GM12878 (cell line): ENCODE data around the gene SSNA1. TPM values are rescaled to one million over a fixed set of nuclear protein-coding genes. Genes with fewer than 3 reads are reported as not detected.

Experiments used
- ATAC-seq: fragments of 200-7000 bp; cut with Tn5 transposase; 3 replicates; pipeline ENCODE4 v1.9.1; 2020; ENCODE audit warnings: mild to moderate bottlenecking, moderate library complexity
- BruUV-seq: library from RNA; stranded (reverse); fragments of 400-500 nt; replicated peaks from 2 replicates; lab custom pipeline; 2021; lab: Mats Ljungman, UMichigan
- CTCF ChIA-PET: fragments of 300-600 bp; sonication (Branson Sonifier 250); formaldehyde crosslinking; extraction: SDS; loops from one replicate; lab custom pipeline; 2021; ENCODE audit warnings: inconsistent platforms; lab: Yijun Ruan, JAX
- POLR2A ChIA-PET: fragments of 350-600 bp; formaldehyde crosslinking; extraction: SDS; loops from one replicate; lab custom pipeline; 2021; ENCODE audit warnings: inconsistent platforms; lab: Charles Lee
- RAD21 ChIA-PET: fragments of 300-600 bp; sonication (Branson Sonifier 250); formaldehyde crosslinking; loops from one replicate; lab custom pipeline; 2023; ENCODE audit warnings: antibody characterized with exemption; ENCODE audit not compliant: unreplicated experiment; lab: Charles Lee
- SMC1A ChIA-PET: fragments of 300-600 bp; sonication (Branson Sonifier 250); formaldehyde crosslinking; loops from one replicate; lab custom pipeline; 2023; ENCODE audit not compliant: unreplicated experiment, uncharacterized antibody; lab: Charles Lee
- DNase-seq: peaks from one replicate; pipeline ENCODE4 v3.0.0-alpha.2; 2011; ENCODE audit warnings: low read depth, low spot score
- FAIRE-seq: peaks from 3 replicates; lab custom pipeline; 2011; peaks lifted over from hg19 to GRCh38; lab: Jason Lieb, UNC
- H2AFZ ChIP-seq: 2 replicates; pipeline ENCODE4 v1.6.0; 2011; ENCODE audit warnings: low read depth, low read length, control low read depth; ENCODE audit not compliant: control insufficient read depth
- H3K27ac ChIP-seq: 2 replicates; pipeline ENCODE4 v1.5.1; 2011; ENCODE audit warnings: control low read depth; ENCODE audit not compliant: control insufficient read depth, insufficient read depth
- H3K27me3 ChIP-seq, 2 experiments: replicated peaks in 1 of 2; 2 replicates each; pipeline versions ENCODE4 v1.6.0 to v1.6.1; 2011; ENCODE audit warnings: low read length in 1 of 2; ENCODE audit not compliant: control insufficient read depth in 2 of 2, insufficient read depth in 2 of 2
- H3K36me3 ChIP-seq, 2 experiments: 2 replicates each; pipeline ENCODE4 v1.5.1; 2011; ENCODE audit warnings: low read length in 1 of 2; ENCODE audit not compliant: control insufficient read depth in 2 of 2, insufficient read depth in 2 of 2
- H3K4me1 ChIP-seq: 2 replicates; pipeline ENCODE4 v1.6.1; 2011; ENCODE audit warnings: mild to moderate bottlenecking, low read length, moderate library complexity, mixed read lengths; ENCODE audit not compliant: control insufficient read depth, insufficient read depth
- H3K4me2 ChIP-seq: 2 replicates; pipeline ENCODE4 v1.6.0; 2011; ENCODE audit warnings: control low read depth; ENCODE audit not compliant: control insufficient read depth, insufficient read depth
- H3K4me3 ChIP-seq: fragments of 200-600 bp; sonication (generic); 2 replicates; pipeline ENCODE4 v1.5.1; 2016
- H3K79me2 ChIP-seq: 2 replicates; pipeline ENCODE4 v1.6.0; 2011; ENCODE audit warnings: low read length; ENCODE audit not compliant: control insufficient read depth, insufficient read depth
- H3K9ac ChIP-seq: 2 replicates; pipeline ENCODE4 v1.8.0; 2011; ENCODE audit warnings: low read length, control low read depth, mixed read lengths; ENCODE audit not compliant: control insufficient read depth, insufficient read depth
- H3K9me3 ChIP-seq: replicated peaks from 3 replicates; pipeline ENCODE4 v1.5.1; 2011; ENCODE audit warnings: mild to moderate bottlenecking, low read length; ENCODE audit not compliant: control insufficient read depth, insufficient read depth
- H4K20me1 ChIP-seq: 2 replicates; pipeline ENCODE4 v1.6.0; 2011; ENCODE audit not compliant: control insufficient read depth, insufficient read depth
- ASH2L ChIP-seq: fragments of 300-600, 200-600 bp; sonication (generic); IDR thresholded peaks from 2 replicates; pipeline ENCODE4 v1.6.1; 2017; ENCODE audit warnings: low read depth, mild to moderate bottlenecking, borderline replicate concordance
- CBX3 ChIP-seq: fragments of 200-600 bp; sonication (generic); IDR thresholded peaks from 2 replicates; pipeline ENCODE4 v1.6.1; 2016; ENCODE audit warnings: low read depth, borderline replicate concordance
- DPF2 ChIP-seq: fragments of 450-650 bp; IDR thresholded peaks from 2 replicates; pipeline ENCODE4 v1.6.1; 2017; ENCODE audit warnings: mild to moderate bottlenecking
- EGR1 ChIP-seq, 2 experiments: IDR thresholded peaks; 1 replicate in 1 of 2; 2 replicates in 1 of 2; pipeline ENCODE4 v1.6.1; 2011 to 2012; ENCODE audit warnings: low read depth in 2 of 2, low read length in 2 of 2, borderline replicate concordance in 1 of 2, mild to moderate bottlenecking in 1 of 2, moderate library complexity in 1 of 2
- EP300 ChIP-seq, 2 experiments: fragments of 150-350 bp in 1 of 2; IDR thresholded peaks; 2 replicates each; pipeline ENCODE4 v1.6.1; 2011 to 2012; ENCODE audit warnings: low read depth in 2 of 2, low read length in 2 of 2, borderline replicate concordance in 1 of 2, improper control_type of control experiment in 1 of 2, inconsistent platforms in 1 of 2; ENCODE audit not compliant: control insufficient read depth in 1 of 2
- ESRRA ChIP-seq: IDR thresholded peaks from 2 replicates; pipeline ENCODE4 v1.6.1; 2012; ENCODE audit warnings: mild to moderate bottlenecking, low read length, improper control_type of control experiment
- ETV6 ChIP-seq, 2 experiments: fragments of 450-650 bp in 1 of 2; IDR thresholded peaks in 1 of 2; conservative IDR thresholded peaks in 1 of 2; 2 replicates each; pipeline ENCODE4 v1.6.1; 2014; ENCODE audit warnings: antibody characterized with exemption in 1 of 2, borderline replicate concordance in 1 of 2, low read depth in 1 of 2, mild to moderate bottlenecking in 1 of 2, moderate library complexity in 1 of 2
- FOS ChIP-seq: IDR thresholded peaks from 3 replicates; pipeline ENCODE4 v1.6.1; 2011; ENCODE audit warnings: borderline replicate concordance; ENCODE audit not compliant: insufficient read length; ENCODE audit errors: extremely low read depth
- GATAD2B ChIP-seq: fragments of 450-650 bp; conservative IDR thresholded peaks from 2 replicates; pipeline ENCODE4 v1.6.1; 2017; ENCODE audit warnings: low read depth, mild to moderate bottlenecking, moderate library complexity
- HCFC1 ChIP-seq: fragments of 150-350 bp; IDR thresholded peaks from 2 replicates; pipeline ENCODE4 v1.6.1; 2014; ENCODE audit warnings: low read length
- HDAC2 ChIP-seq: fragments of 200-600 bp; sonication (generic); IDR thresholded peaks from 2 replicates; pipeline ENCODE4 v1.6.1; 2017
- MLLT1 ChIP-seq: fragments of 450-650 bp; IDR thresholded peaks from 2 replicates; pipeline ENCODE4 v1.6.1; 2016; ENCODE audit warnings: mild to moderate bottlenecking
- MYB ChIP-seq: fragments of 150-350 bp; IDR thresholded peaks from 2 replicates; pipeline ENCODE4 v1.6.1; 2014; ENCODE audit warnings: mild to moderate bottlenecking, low read depth, low read length, borderline replicate concordance
- NFIC ChIP-seq: IDR thresholded peaks from 2 replicates; pipeline ENCODE4 v1.6.1; 2012; ENCODE audit warnings: low read depth, mild to moderate bottlenecking, inconsistent platforms, low read length, moderate library complexity
- PAX8 ChIP-seq: fragments of 450-650 bp; IDR thresholded peaks from 2 replicates; pipeline ENCODE4 v1.6.1; 2017; ENCODE audit warnings: mild to moderate bottlenecking, moderate library complexity
- RELA ChIP-seq: fragments of 450-650 bp; IDR thresholded peaks from 2 replicates; pipeline ENCODE4 v1.8.0; 2014; ENCODE audit warnings: borderline replicate concordance; ENCODE audit not compliant: partially characterized antibody
- RELB ChIP-seq: fragments of 450-650 bp; IDR thresholded peaks from 2 replicates; pipeline ENCODE4 v1.6.1; 2017; ENCODE audit warnings: low read depth, mild to moderate bottlenecking, moderate library complexity
- TCF3 ChIP-seq: IDR thresholded peaks from 2 replicates; pipeline ENCODE4 v1.6.1; 2012; ENCODE audit warnings: low read depth, mild to moderate bottlenecking, low read length, borderline replicate concordance; ENCODE audit not compliant: insufficient read depth
- WRNIP1 ChIP-seq: IDR thresholded peaks from 2 replicates; pipeline ENCODE4 v1.6.1; 2011; ENCODE audit warnings: low read depth, low read length, improper control_type of control experiment, borderline replicate concordance
- WGBS: methylation state at CpG from one replicate; pipeline ENCODE4 v1.1.6; 2016; ENCODE audit warnings: low lambda C conversion rate; ENCODE audit not compliant: insufficient replicate concordance, insufficient coverage; ENCODE audit errors: missing lambda C conversion rate; 5-methylcytosine and 5-hydroxymethylcytosine counted together
- in situ Hi-C: fragments of 300-500 bp; cut with MboI; formaldehyde crosslinking; loops from 9 replicates; pipeline ENCODE4 v1.14.3; 2018; ENCODE audit warnings: mixed read lengths
- intact Hi-C: fragments of 100-400 bp; cut with micrococcal nuclease; formaldehyde crosslinking; loops from one replicate; pipeline ENCODE4 v1.14.2; 2022; ENCODE audit not compliant: unreplicated experiment
- polyA plus RNA-seq, 11 experiments: library from polyadenylated mRNA; depleted of rRNA in 4 of 11; unstranded in 6 of 11; stranded (reverse) in 5 of 11; fragments of >200 nt; fragmentation: Nextera tagmentation in 4 of 11; fragmentation: Illumina TruSeq in 1 of 11; extraction: Ambion mirVana in 4 of 11; extraction: Trizol in 1 of 11; gene quantifications; 1 replicate in 1 of 11; 2 replicates in 10 of 11; pipeline versions ENCODE4 v1.2.1 to v1.2.3, GENCODE V29; 2011 to 2016; ENCODE audit warnings: inconsistent platforms in 2 of 11, missing spikeins in 2 of 11, low read depth in 1 of 11
- total RNA-seq, 4 experiments: library from RNA; depleted of rRNA in 3 of 4; stranded (reverse); fragments of >200 nt in 3 of 4; fragmentation: Illumina TruSeq in 1 of 4; extraction: Trizol in 1 of 4; gene quantifications; 2 replicates each; pipeline versions ENCODE4 v1.2.1 to v1.2.3, GENCODE V29; 2013 to 2021

The SSNA1 gene
- total and polyA plus RNA-seq, 10 of the 15 experiments (the other 5 are each of a cell fraction or from before 2014, with no cell fraction given) = 0.63 to 139 (median 78.0) TPM

- RAD21 ChIA-PET = no interaction called here
- no peak overlapping the region for H3K9ac ChIP-seq
- DNase-seq = no peak
- no peaks in the 10 kb centered on the region for H3K36me3 ChIP-seq
- intact Hi-C loops (no loop called here), in situ Hi-C loops (no loop called here)
- no TSS peak for BruUV-seq
- no peak overlapping the region for H3K4me2 ChIP-seq
- no peak overlapping the region for H2AFZ ChIP-seq
- SMC1A ChIA-PET = no interaction called here
- POLR2A ChIA-PET = no interaction called here
- 32% methylated on average over 27 of the region's 40 CpGs for WGBS
- H3K79me2 ChIP-seq = no peaks in the 10 kb centered on the region; the same call in 1 of the 2 replicates
- H4K20me1 ChIP-seq = no peaks in the 10 kb centered on the region
- no peak for ATAC-seq
- H3K27ac ChIP-seq = no peak overlapping the region
- FAIRE-seq = no peak
- H3K4me3 ChIP-seq = no peak overlapping the region
- TF ChIP-seq NFIC (no peak), HDAC2 (no peak), HCFC1 (no peak), CBX3 (no peak), EP300 (IDR thresholded peaks at IDR 0.05; ENCODE audit: borderline replicate concordance in 1 of 2, control insufficient read depth in 1 of 2, low read depth in 2 of 2, low read length in 2 of 2) (no peak), RELB (no peak), MYB (no peak), ASH2L (no peak), PAX8 (no peak), MLLT1 (no peak), WRNIP1 (no peak), ESRRA (no peak), RELA (no peak), TCF3 (no peak), GATAD2B (no peak), FOS (no peak), DPF2 (no peak), EGR1 (IDR thresholded peaks at IDR 0.05; ENCODE audit: borderline replicate concordance in 1 of 2, low read depth in 2 of 2, low read length in 2 of 2) (no peak), ETV6 (conservative IDR thresholded peaks at IDR 0.05 in 1 of 2, IDR thresholded peaks at IDR 0.05 in 1 of 2; ENCODE audit: borderline replicate concordance in 1 of 2, low read depth in 1 of 2) (no peak)
- H3K4me1 ChIP-seq = peaks cover 19% of the 10 kb centered on the region
- no peaks in the 10 kb centered on the region for H3K9me3 ChIP-seq
- H3K27me3 ChIP-seq = no peaks in the 10 kb centered on the region
- CTCF ChIA-PET = no interaction called here
Observed at GRCh38 chr9:137233143-137233980, 44.9 kb downstream of the SSNA1 start.
